ENCODE results near the gene ASCC3.

The ASCC3 gene

GRCh38 chr6:100865525-100865924 is 15.6 kb downstream of the ASCC3 start:
- Histone ChIP-seq H3K4me3 (ENCODE audit: low read length) (no peak overlapping the region), H3K56ac (ENCODE audit: low read length) (no peak overlapping the region), H4K5ac (ENCODE audit: low read length) (no peak overlapping the region), H2BK15ac (replicated peaks; ENCODE audit: low read depth) (no peak overlapping the region), H3K36me3 (ENCODE audit: control insufficient read depth, insufficient read depth, low read length) (no peaks in the 10 kb centered on the region), H3K18ac (ENCODE audit: low read length) (no peak overlapping the region), H3K27ac (ENCODE audit: low read depth, low read length) (no peak overlapping the region), H2AK5ac (ENCODE audit: low read length) (no peak overlapping the region), H2BK120ac (ENCODE audit: low read depth, low read length) (no peak overlapping the region), H3K4me2 (ENCODE audit: low read length) (no peak overlapping the region), H3K4me1 (ENCODE audit: control insufficient read depth, low read depth, low read length) (no peaks in the 10 kb centered on the region), H3K9ac (ENCODE audit: low read length) (no peak overlapping the region), H3K79me2 (ENCODE audit: control insufficient read depth, insufficient read depth, low read length) (peaks cover 2% of the 10 kb centered on the region), H3K79me1 (ENCODE audit: low read length) (peaks cover 1% of the 10 kb centered on the region), H3K4ac (ENCODE audit: low read depth, low read length) (no peak overlapping the region), H3K23ac (ENCODE audit: low read length) (no peak overlapping the region), H2BK5ac (ENCODE audit: low read length) (no peak overlapping the region), H3K27me3 (ENCODE audit: insufficient read depth, low read length, poor library complexity) (no peaks in the 10 kb centered on the region), H4K8ac (ENCODE audit: low read depth, low read length) (no peak overlapping the region)
- WGBS (ENCODE audit: extremely low coverage, insufficient coverage, low lambda C conversion rate) = no CpG with 5 or more reads among the region's 2 CpGs
- DNase-seq = no peak

- no peaks in the 10 kb centered on the region for H3K4me1 ChIP-seq (ENCODE audit: control insufficient read depth, low read depth, low read length)
Observed at GRCh38 chr6:100862063-100862462, 19.1 kb downstream of the ASCC3 start.

GRCh38 chr6:100856146-100856545 is 25.0 kb downstream of the ASCC3 start:
- Histone ChIP-seq H3K23ac (ENCODE audit: low read length) (no peak overlapping the region), H3K27me3 (ENCODE audit: insufficient read depth, low read length, poor library complexity) (no peaks in the 10 kb centered on the region), H4K8ac (ENCODE audit: low read depth, low read length) (no peak overlapping the region), H3K4me1 (ENCODE audit: control insufficient read depth, low read depth, low read length) (no peaks in the 10 kb centered on the region), H3K9ac (ENCODE audit: low read length) (no peak overlapping the region), H3K4ac (ENCODE audit: low read depth, low read length) (no peak overlapping the region), H3K79me1 (ENCODE audit: low read length) (peaks cover 2% of the 10 kb centered on the region), H3K79me2 (ENCODE audit: control insufficient read depth, insufficient read depth, low read length) (no peaks in the 10 kb centered on the region), H3K27ac (ENCODE audit: low read depth, low read length) (no peak overlapping the region), H3K56ac (ENCODE audit: low read length) (no peak overlapping the region), H2BK15ac (replicated peaks; ENCODE audit: low read depth) (no peak overlapping the region), H2BK5ac (ENCODE audit: low read length) (no peak overlapping the region), H2BK120ac (ENCODE audit: low read depth, low read length) (no peak overlapping the region), H2AK5ac (ENCODE audit: low read length) (no peak overlapping the region), H4K5ac (ENCODE audit: low read length) (no peak overlapping the region), H3K4me3 (ENCODE audit: low read length) (no peak overlapping the region), H3K4me2 (ENCODE audit: low read length) (no peak overlapping the region), H3K18ac (ENCODE audit: low read length) (no peak overlapping the region), H3K36me3 (ENCODE audit: control insufficient read depth, insufficient read depth, low read length) (no peaks in the 10 kb centered on the region)
- DNase-seq = no peak

More at GRCh38 chr6:100862063-100862462, 19.1 kb downstream of the ASCC3 start:
- H3K9ac ChIP-seq (ENCODE audit: low read length) = no peak overlapping the region
- no peak overlapping the region for H3K4me2 ChIP-seq (ENCODE audit: low read length)
- no peak overlapping the region for H2BK120ac ChIP-seq (ENCODE audit: low read depth, low read length)
- H4K8ac ChIP-seq (ENCODE audit: low read depth, low read length) = no peak overlapping the region
- no peak for DNase-seq
- no peak overlapping the region for H3K18ac ChIP-seq (ENCODE audit: low read length)
- H3K27me3 ChIP-seq (ENCODE audit: insufficient read depth, low read length, poor library complexity) = no peaks in the 10 kb centered on the region
- H3K79me2 ChIP-seq (ENCODE audit: control insufficient read depth, insufficient read depth, low read length) = no peaks in the 10 kb centered on the region
- H3K4me3 ChIP-seq (ENCODE audit: low read length) = no peak overlapping the region
- no CpG with 5 or more reads among the region's 2 CpGs for WGBS (ENCODE audit: extremely low coverage, insufficient coverage, low lambda C conversion rate)
- no peak overlapping the region for H3K23ac ChIP-seq (ENCODE audit: low read length)
- no peak overlapping the region for H2BK15ac ChIP-seq (replicated peaks; ENCODE audit: low read depth)
- H2AK5ac ChIP-seq (ENCODE audit: low read length) = no peak overlapping the region
- peaks cover 1% of the 10 kb centered on the region for H3K79me1 ChIP-seq (ENCODE audit: low read length)
- no peaks in the 10 kb centered on the region for H3K36me3 ChIP-seq (ENCODE audit: control insufficient read depth, insufficient read depth, low read length)
- no peak overlapping the region for H3K4ac ChIP-seq (ENCODE audit: low read depth, low read length)
- no peak overlapping the region for H3K27ac ChIP-seq (ENCODE audit: low read depth, low read length)
- H3K56ac ChIP-seq (ENCODE audit: low read length) = no peak overlapping the region
- H4K5ac ChIP-seq (ENCODE audit: low read length) = no peak overlapping the region
- no peak overlapping the region for H2BK5ac ChIP-seq (ENCODE audit: low read length)

- H4K5ac ChIP-seq (ENCODE audit: low read length) = no peak overlapping the region
- H3K18ac ChIP-seq (ENCODE audit: low read length) = no peak overlapping the region
- no CpG with 5 or more reads among the region's 12 CpGs for WGBS (ENCODE audit: extremely low coverage, insufficient coverage, low lambda C conversion rate)
- H3K27ac ChIP-seq (ENCODE audit: low read depth, low read length) = no peak overlapping the region
- no peaks in the 10 kb centered on the region for H3K79me2 ChIP-seq (ENCODE audit: control insufficient read depth, insufficient read depth, low read length)
- H2BK15ac ChIP-seq (replicated peaks; ENCODE audit: low read depth) = no peak overlapping the region
- no peak for DNase-seq
- H3K79me1 ChIP-seq (ENCODE audit: low read length) = peaks cover 2% of the 10 kb centered on the region
- no peak overlapping the region for H4K8ac ChIP-seq (ENCODE audit: low read depth, low read length)
- H3K4ac ChIP-seq (ENCODE audit: low read depth, low read length) = no peak overlapping the region
- no peak overlapping the region for H3K23ac ChIP-seq (ENCODE audit: low read length)
- no peaks in the 10 kb centered on the region for H3K27me3 ChIP-seq (ENCODE audit: insufficient read depth, low read length, poor library complexity)
- H2BK120ac ChIP-seq (ENCODE audit: low read depth, low read length) = no peak overlapping the region
- H3K4me1 ChIP-seq (ENCODE audit: control insufficient read depth, low read depth, low read length) = no peaks in the 10 kb centered on the region
- no peak overlapping the region for H3K9ac ChIP-seq (ENCODE audit: low read length)
- H3K56ac ChIP-seq (ENCODE audit: low read length) = no peak overlapping the region
- H3K4me2 ChIP-seq (ENCODE audit: low read length) = no peak overlapping the region
- H2AK5ac ChIP-seq (ENCODE audit: low read length) = no peak overlapping the region
- no peak overlapping the region for H2BK5ac ChIP-seq (ENCODE audit: low read length)
- no peak overlapping the region for H3K4me3 ChIP-seq (ENCODE audit: low read length)
- no peaks in the 10 kb centered on the region for H3K36me3 ChIP-seq (ENCODE audit: control insufficient read depth, insufficient read depth, low read length)
Observed at GRCh38 chr6:100851819-100852218, 29.3 kb downstream of the ASCC3 start.

- WGBS (ENCODE audit: extremely low coverage, insufficient coverage, low lambda C conversion rate) = 100% methylated on average over 1 of the region's 2 CpGs
Observed at GRCh38 chr6:100850174-100850573, 31.0 kb downstream of the ASCC3 start.

GRCh38 chr6:100846276-100846675 is 34.9 kb downstream of the ASCC3 start:
- peaks cover 7% of the 10 kb centered on the region for H3K79me1 ChIP-seq (ENCODE audit: low read length)
- H3K79me2 ChIP-seq (ENCODE audit: control insufficient read depth, insufficient read depth, low read length) = peaks cover 4% of the 10 kb centered on the region
- no peak overlapping the region for H2BK120ac ChIP-seq (ENCODE audit: low read depth, low read length)
- no peak overlapping the region for H3K9ac ChIP-seq (ENCODE audit: low read length)
- no peak overlapping the region for H2BK5ac ChIP-seq (ENCODE audit: low read length)
- no peak overlapping the region for H3K27ac ChIP-seq (ENCODE audit: low read depth, low read length)
- no peak overlapping the region for H3K18ac ChIP-seq (ENCODE audit: low read length)
- no peak overlapping the region for H4K8ac ChIP-seq (ENCODE audit: low read depth, low read length)
- no peak overlapping the region for H2AK5ac ChIP-seq (ENCODE audit: low read length)
- no peak overlapping the region for H3K4me3 ChIP-seq (ENCODE audit: low read length)
- H3K27me3 ChIP-seq (ENCODE audit: insufficient read depth, low read length, poor library complexity) = no peaks in the 10 kb centered on the region
- DNase-seq = no peak
- WGBS (ENCODE audit: extremely low coverage, insufficient coverage, low lambda C conversion rate) = no CpG with 5 or more reads among the region's 2 CpGs
- H3K4ac ChIP-seq (ENCODE audit: low read depth, low read length) = no peak overlapping the region
- H2BK15ac ChIP-seq (replicated peaks; ENCODE audit: low read depth) = no peak overlapping the region
- no peak overlapping the region for H3K4me2 ChIP-seq (ENCODE audit: low read length)
- no peak overlapping the region for H3K23ac ChIP-seq (ENCODE audit: low read length)
- H3K36me3 ChIP-seq (ENCODE audit: control insufficient read depth, insufficient read depth, low read length) = no peaks in the 10 kb centered on the region
- no peak overlapping the region for H3K56ac ChIP-seq (ENCODE audit: low read length)
- no peaks in the 10 kb centered on the region for H3K4me1 ChIP-seq (ENCODE audit: control insufficient read depth, low read depth, low read length)
- H4K5ac ChIP-seq (ENCODE audit: low read length) = no peak overlapping the region

More at GRCh38 chr6:100850174-100850573, 31.0 kb downstream of the ASCC3 start:
- H4K5ac ChIP-seq (ENCODE audit: low read length) = no peak overlapping the region
- H3K56ac ChIP-seq (ENCODE audit: low read length) = no peak overlapping the region
- H3K27me3 ChIP-seq (ENCODE audit: insufficient read depth, low read length, poor library complexity) = no peaks in the 10 kb centered on the region
- no peak overlapping the region for H4K8ac ChIP-seq (ENCODE audit: low read depth, low read length)
- peaks cover 4% of the 10 kb centered on the region for H3K79me1 ChIP-seq (ENCODE audit: low read length)
- no peak for DNase-seq
- H3K4ac ChIP-seq (ENCODE audit: low read depth, low read length) = no peak overlapping the region
- no peak overlapping the region for H2BK15ac ChIP-seq (replicated peaks; ENCODE audit: low read depth)
- H3K18ac ChIP-seq (ENCODE audit: low read length) = no peak overlapping the region
- peaks cover 2% of the 10 kb centered on the region for H3K79me2 ChIP-seq (ENCODE audit: control insufficient read depth, insufficient read depth, low read length)
- no peaks in the 10 kb centered on the region for H3K4me1 ChIP-seq (ENCODE audit: control insufficient read depth, low read depth, low read length)
- no peak overlapping the region for H3K9ac ChIP-seq (ENCODE audit: low read length)
- H3K36me3 ChIP-seq (ENCODE audit: control insufficient read depth, insufficient read depth, low read length) = no peaks in the 10 kb centered on the region
- no peak overlapping the region for H2BK120ac ChIP-seq (ENCODE audit: low read depth, low read length)
- H3K23ac ChIP-seq (ENCODE audit: low read length) = no peak overlapping the region
- H3K27ac ChIP-seq (ENCODE audit: low read depth, low read length) = no peak overlapping the region
- H3K4me2 ChIP-seq (ENCODE audit: low read length) = no peak overlapping the region
- H2AK5ac ChIP-seq (ENCODE audit: low read length) = no peak overlapping the region
- H3K4me3 ChIP-seq (ENCODE audit: low read length) = no peak overlapping the region
- no peak overlapping the region for H2BK5ac ChIP-seq (ENCODE audit: low read length)
